GM12874 (cell line): ENCODE measurements around the gene EXOSC2.

Source experiments
- TF ChIP-seq, protein P1 (sequence below): IDR thresholded peaks from 2 replicates; pipeline ENCODE4 v1.5.1; 2011; ENCODE audit warnings: low read depth, mild to moderate bottlenecking, control low read depth, low read length, moderate library complexity; ENCODE audit not compliant: insufficient read depth

EXOSC2 gene

DNA sequence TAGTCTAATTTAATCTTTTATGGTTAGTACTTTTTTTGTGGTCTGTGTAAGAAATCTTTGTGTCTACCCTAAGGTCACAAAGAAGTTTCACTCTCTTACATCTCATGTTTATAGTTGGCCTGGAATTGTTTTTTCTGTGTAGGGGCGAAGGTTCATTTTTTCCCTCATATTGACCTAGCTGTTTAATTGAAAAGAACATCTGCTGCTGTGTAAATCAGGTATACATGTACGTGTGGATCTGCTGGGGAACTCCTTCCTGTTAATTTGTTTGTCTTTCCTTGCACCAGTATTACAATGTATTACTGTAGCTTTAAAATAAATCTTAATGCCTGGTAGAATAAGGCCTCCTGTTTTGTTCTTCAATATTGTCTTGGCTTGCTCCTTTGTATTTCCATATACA is 37.8 kb downstream of the EXOSC2 start:
- TF ChIP-seq, protein P1, sequence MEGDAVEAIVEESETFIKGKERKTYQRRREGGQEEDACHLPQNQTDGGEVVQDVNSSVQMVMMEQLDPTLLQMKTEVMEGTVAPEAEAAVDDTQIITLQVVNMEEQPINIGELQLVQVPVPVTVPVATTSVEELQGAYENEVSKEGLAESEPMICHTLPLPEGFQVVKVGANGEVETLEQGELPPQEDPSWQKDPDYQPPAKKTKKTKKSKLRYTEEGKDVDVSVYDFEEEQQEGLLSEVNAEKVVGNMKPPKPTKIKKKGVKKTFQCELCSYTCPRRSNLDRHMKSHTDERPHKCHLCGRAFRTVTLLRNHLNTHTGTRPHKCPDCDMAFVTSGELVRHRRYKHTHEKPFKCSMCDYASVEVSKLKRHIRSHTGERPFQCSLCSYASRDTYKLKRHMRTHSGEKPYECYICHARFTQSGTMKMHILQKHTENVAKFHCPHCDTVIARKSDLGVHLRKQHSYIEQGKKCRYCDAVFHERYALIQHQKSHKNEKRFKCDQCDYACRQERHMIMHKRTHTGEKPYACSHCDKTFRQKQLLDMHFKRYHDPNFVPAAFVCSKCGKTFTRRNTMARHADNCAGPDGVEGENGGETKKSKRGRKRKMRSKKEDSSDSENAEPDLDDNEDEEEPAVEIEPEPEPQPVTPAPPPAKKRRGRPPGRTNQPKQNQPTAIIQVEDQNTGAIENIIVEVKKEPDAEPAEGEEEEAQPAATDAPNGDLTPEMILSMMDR, result no peak

DNA sequence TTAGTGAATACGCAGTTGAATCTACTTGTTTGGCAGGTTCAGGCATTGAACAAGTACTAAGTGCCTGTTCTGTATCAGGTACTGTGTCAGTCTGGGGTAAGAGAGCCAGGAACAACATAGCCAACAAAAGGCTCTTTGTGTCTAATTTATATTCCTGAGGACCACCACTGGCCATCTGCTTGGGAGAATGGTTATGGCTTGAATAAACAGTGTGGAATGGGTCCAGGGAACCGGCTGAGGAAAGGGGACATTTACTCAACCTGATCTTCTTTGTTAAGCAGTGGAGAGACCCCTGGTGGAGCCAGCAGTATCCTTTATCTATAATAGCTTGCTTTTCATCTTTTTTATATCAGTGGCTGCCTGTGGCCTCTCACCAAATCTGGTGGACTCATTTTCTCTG is 38.6 kb downstream of the EXOSC2 start:
- TF ChIP-seq, protein P1, result no peak

DNA sequence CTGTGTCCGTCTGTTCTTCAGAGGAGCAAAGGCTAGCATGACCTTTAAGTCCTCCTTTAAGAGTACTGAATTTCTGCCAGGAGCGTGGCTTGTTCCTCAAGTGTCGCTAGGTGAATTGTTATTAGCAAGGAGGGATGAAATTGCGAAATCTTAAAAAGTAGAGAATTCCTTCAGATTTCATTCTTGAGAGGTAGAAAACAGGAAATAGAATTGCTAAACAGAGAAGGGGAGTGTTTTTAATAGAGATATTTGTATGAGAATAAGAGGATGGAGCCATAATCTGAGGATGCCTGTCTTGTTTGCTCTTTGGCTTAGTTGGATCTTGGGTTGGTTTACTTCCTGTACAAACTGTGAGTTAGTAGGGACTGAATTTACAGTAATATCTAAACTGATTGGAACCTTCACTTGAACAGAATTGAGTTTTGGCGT is 39.2 kb downstream of the EXOSC2 start:
- TF ChIP-seq, protein P1, result no peak

DNA sequence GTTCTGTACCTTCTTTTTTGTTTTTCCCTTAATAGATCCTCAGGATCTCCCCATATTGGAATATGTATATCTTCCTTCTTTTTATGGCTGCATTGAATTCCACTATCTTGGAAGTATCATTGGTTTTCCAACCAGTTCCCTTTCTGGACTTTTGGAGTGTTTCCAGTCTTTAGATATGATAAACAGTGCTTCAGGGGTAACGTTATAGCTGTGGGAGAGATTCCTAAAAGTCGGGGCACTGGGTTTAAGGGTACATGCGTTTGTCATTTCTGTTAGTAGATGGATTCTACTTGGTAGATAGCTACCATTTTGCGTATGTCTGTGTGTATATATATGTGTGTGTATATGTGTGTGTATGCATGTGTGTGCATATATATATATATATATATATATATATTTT is 42.0 kb downstream of the EXOSC2 start:
- TF ChIP-seq, protein P1, result no peak

DNA sequence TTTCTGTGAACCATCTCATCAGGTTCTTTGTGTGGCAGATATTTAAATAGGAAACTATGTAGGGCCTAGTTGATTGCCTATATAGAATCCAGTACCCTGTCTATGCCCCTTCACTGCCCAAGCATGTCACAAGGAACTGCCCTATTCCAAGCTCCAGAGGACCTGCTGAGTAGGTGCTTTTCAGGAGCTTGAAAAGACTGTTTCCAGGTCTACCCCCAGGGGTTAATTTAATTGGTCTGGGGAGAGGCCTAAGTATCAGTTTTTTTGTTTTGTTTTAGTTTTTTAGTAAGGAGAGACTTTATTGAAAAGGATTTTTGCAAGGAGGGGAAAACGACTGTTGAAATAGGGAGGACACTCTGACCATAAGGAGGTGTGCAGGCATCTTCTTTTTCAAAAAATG is 43.3 kb downstream of the EXOSC2 start:
- TF ChIP-seq, protein P1, result no peak

DNA sequence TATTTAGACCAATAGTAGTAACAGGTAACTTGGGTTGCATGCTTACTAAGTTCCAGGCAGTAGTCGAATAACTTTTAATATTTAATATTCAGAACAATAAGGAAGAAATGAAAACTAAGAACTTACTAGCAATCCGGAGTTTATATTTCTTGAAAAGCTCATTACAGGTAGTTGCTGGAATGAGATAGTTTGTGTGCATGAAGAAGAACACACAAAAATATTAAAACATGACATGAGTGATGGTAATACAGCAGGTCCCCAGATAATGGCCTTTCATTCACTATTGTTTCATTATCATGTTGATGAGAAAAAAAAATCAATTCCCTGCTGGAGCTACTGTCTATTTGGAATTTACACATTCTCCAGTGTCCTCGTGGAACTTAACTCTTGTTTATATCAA is 44.7 kb downstream of the EXOSC2 start:
- TF ChIP-seq, protein P1, result no peak

DNA sequence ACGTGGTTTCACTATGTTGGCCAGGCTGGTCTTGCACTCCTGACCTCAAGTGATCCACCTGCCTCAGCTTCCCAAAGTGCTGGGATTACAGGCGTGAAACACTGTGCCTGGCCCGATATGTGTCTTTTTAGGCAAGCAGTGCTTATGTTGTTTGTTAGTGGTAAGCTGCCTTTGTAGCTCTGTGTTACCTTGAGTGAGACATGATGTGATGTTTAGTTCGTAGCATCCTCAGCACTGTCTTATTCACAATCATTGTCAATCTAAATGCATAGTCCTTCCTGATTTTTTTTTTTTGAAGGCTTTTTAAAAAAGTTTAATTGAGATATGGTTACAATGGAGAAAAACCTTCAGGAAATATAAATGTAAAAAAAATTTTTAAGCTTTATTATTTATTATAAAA is 45.5 kb downstream of the EXOSC2 start:
- TF ChIP-seq, protein P1, result no peak

DNA sequence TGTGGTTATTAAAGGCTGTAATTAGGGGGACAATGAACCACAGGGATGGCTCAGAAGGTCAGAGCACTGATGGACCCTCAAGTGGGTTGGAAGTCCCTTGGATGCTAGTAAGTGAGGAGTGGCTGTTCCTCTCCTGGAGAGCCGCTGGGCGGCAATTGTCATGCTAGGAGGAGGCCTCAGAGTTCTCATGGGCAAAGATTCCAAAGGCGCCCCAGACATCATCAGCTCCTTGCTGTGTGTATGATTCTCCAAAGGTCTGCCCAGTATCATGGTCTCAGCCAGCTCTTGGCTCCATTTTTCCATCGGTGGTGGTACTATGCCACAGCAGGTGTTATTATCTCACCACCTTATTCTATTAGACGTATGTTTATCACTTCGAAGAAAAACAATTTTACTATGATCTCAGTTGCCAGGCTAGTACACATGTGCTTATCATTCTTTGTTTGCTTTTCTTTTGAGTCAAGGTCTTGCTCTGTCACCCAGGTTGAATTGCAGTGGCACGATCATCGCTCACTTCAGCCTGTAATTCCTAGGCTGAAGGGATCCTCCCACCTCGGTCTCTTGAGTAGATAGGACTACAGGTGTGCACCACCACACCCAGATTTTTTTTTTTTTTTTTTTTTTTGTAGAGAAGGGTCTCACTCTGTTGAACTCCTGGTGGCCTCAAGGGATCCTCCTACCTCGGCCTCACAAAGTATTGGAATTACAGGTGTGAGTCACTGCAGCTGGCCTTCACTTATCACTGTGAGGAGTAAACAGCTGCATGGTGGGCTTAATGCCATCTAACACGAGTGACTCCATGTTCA is 46.8 kb downstream of the EXOSC2 start:
- TF ChIP-seq, protein P1, result no peak
